Type B pancreatic cell (in vitro differentiated cells): ENCODE data around the gene WDFY4. TPM values are rescaled to one million over a fixed set of nuclear protein-coding genes. Genes with fewer than 3 reads are reported as not detected.

Experiments used
- DNase-seq: peaks from one replicate; pipeline ENCODE4 v3.0.0; 2021; ENCODE audit warnings: mixed read lengths; ENCODE audit not compliant: unreplicated experiment; ENCODE audit errors: extremely low spot score
- H3K27ac Mint-ChIP-seq: 2 replicates; pipeline ENCODE4 v1.8.0; 2021; ENCODE audit warnings: mild to moderate bottlenecking, mixed read lengths
- H3K27me3 Mint-ChIP-seq: 2 replicates; pipeline ENCODE4 v1.8.0; 2021; ENCODE audit warnings: mixed read lengths
- H3K36me3 Mint-ChIP-seq: 2 replicates; pipeline ENCODE4 v1.8.0; 2021; ENCODE audit warnings: mixed read lengths
- H3K4me1 Mint-ChIP-seq: one replicate; pipeline ENCODE4 v1.8.0; 2021; ENCODE audit warnings: mixed read lengths; ENCODE audit not compliant: unreplicated experiment
- H3K4me3 Mint-ChIP-seq: 2 replicates; pipeline ENCODE4 v1.8.0; 2021; ENCODE audit warnings: mild to moderate bottlenecking, mixed read lengths
- H3K9me3 Mint-ChIP-seq: 2 replicates; pipeline ENCODE4 v1.8.0; 2021; ENCODE audit warnings: mixed read lengths
- CTCF ChIP-seq: fragments of 200-600 bp; sonication (generic); conservative IDR thresholded peaks from 2 replicates; pipeline ENCODE4 v1.5.0; 2021; ENCODE audit warnings: antibody characterized with exemption, mild to moderate bottlenecking
- total RNA-seq: library from RNA; stranded (reverse); gene quantifications from 2 replicates; pipeline ENCODE4 v1.2.1, GENCODE V29; 2021; ENCODE audit warnings: low replicate concordance

WDFY4 gene
- total RNA-seq, 1 donor from 2014 or later, result 0.05 TPM

GRCh38 chr10:48708144-48708543 lies 23.5 kb downstream of the WDFY4 start:
- no peaks in the 10 kb centered on the region for H3K9me3 Mint-ChIP-seq
- TF ChIP-seq CTCF, result no peak
- H3K36me3 Mint-ChIP-seq, result no peaks in the 10 kb centered on the region
- no peak for DNase-seq
- H3K27me3 Mint-ChIP-seq, result peaks cover 33% of the 10 kb centered on the region
- no peak overlapping the region for H3K27ac Mint-ChIP-seq
- no peaks in the 10 kb centered on the region for H3K4me1 Mint-ChIP-seq
- H3K4me3 Mint-ChIP-seq, result no peak overlapping the region

GRCh38 chr10:48710647-48711275 lies 26.1 kb downstream of the WDFY4 start:
- no peaks in the 10 kb centered on the region for H3K4me1 Mint-ChIP-seq
- no peak overlapping the region for H3K4me3 Mint-ChIP-seq
- DNase-seq, result no peak
- H3K36me3 Mint-ChIP-seq, result no peaks in the 10 kb centered on the region
- no peak overlapping the region for H3K27ac Mint-ChIP-seq
- peaks cover 4% of the 10 kb centered on the region for H3K9me3 Mint-ChIP-seq
- peaks cover 30% of the 10 kb centered on the region for H3K27me3 Mint-ChIP-seq
- TF ChIP-seq CTCF, result no peak

- TF ChIP-seq CTCF, result no peak
- Mint-ChIP-seq H3K4me3 (no peak overlapping the region), H3K27ac (no peak overlapping the region), H3K27me3 (peaks cover 22% of the 10 kb centered on the region), H3K4me1 (no peaks in the 10 kb centered on the region), H3K9me3 (peaks cover 4% of the 10 kb centered on the region), H3K36me3 (no peaks in the 10 kb centered on the region)
- no peak for DNase-seq
These were observed 27.2 kb downstream of the WDFY4 start for GRCh38 chr10:48711830-48712229.

- Mint-ChIP-seq H3K4me1 (no peaks in the 10 kb centered on the region), H3K36me3 (no peaks in the 10 kb centered on the region), H3K9me3 (peaks cover 4% of the 10 kb centered on the region), H3K27ac (no peak overlapping the region), H3K4me3 (no peak overlapping the region), H3K27me3 (peaks cover 7% of the 10 kb centered on the region)
- TF ChIP-seq CTCF, result no peak
- no peak for DNase-seq
These were observed 29.4 kb downstream of the WDFY4 start for GRCh38 chr10:48714088-48714487.

GRCh38 chr10:48716416-48716815 lies 31.7 kb downstream of the WDFY4 start:
- Mint-ChIP-seq H3K27ac (no peak overlapping the region), H3K4me1 (no peaks in the 10 kb centered on the region), H3K27me3 (peaks cover 7% of the 10 kb centered on the region), H3K9me3 (peaks cover 4% of the 10 kb centered on the region), H3K4me3 (no peak overlapping the region), H3K36me3 (no peaks in the 10 kb centered on the region)
- TF ChIP-seq CTCF, result no peak
- DNase-seq, result no peak

- H3K4me3 Mint-ChIP-seq, result no peak overlapping the region
- no peaks in the 10 kb centered on the region for H3K4me1 Mint-ChIP-seq
- peaks cover 15% of the 10 kb centered on the region for H3K27me3 Mint-ChIP-seq
- H3K27ac Mint-ChIP-seq, result no peak overlapping the region
- DNase-seq, result no peak
- no peaks in the 10 kb centered on the region for H3K36me3 Mint-ChIP-seq
- H3K9me3 Mint-ChIP-seq, result no peaks in the 10 kb centered on the region
- TF ChIP-seq CTCF, result no peak
These were observed 35.9 kb downstream of the WDFY4 start for GRCh38 chr10:48720611-48721010.
